ENCODE measurements around the gene BEND2.

The BEND2 gene

DNA sequence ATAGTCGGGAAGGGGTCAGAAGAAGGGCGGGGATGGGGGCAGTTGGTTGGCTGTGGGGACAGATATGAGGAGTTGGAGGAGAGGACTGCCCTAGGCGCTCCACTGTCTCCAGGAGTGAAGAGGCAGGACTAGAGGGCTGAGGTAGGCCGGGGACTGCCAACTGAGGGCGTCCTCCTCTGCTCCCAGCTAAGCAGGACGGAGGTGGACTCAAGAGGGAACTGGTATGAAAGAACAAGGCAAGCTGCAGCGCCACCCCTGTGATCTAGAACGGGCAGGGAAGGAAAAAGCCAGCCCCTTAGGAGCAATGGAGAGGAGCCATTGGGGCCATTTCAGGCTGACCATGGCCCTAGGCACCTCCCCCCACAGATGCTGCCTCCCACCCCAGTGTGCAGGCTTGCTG is 14.0 kb downstream of the BEND2 start:
- Histone ChIP-seq H3K27ac (ENCODE audit: low read depth, low read length) (no peak overlapping the region), H4K20me1 (ENCODE audit: low read depth, low read length) (no peaks in the 10 kb centered on the region), H3F3A (ENCODE audit: insufficient read depth) (no peaks in the 10 kb centered on the region), H3K79me2 (ENCODE audit: insufficient read depth, low read length) (no peaks in the 10 kb centered on the region), H3K4me3 (ENCODE audit: insufficient read depth, low read length, poor library complexity, severe bottlenecking) (no peak overlapping the region), H2AFZ (ENCODE audit: low read depth, low read length, severe bottlenecking) (no peak overlapping the region), H3K4me2 (ENCODE audit: low read depth, low read length, poor library complexity, severe bottlenecking) (no peak overlapping the region), H3K9me2 (replicated peaks; ENCODE audit: insufficient read depth, low read length) (no peaks in the 10 kb centered on the region), H3K27me3 (ENCODE audit: low read length) (no peaks in the 10 kb centered on the region), H3K9ac (ENCODE audit: low read length) (no peak overlapping the region), H3K36me3 (ENCODE audit: low read length) (no peaks in the 10 kb centered on the region), H3K9me3 (ENCODE audit: insufficient read depth, low read length) (no peaks in the 10 kb centered on the region)
- TF ChIP-seq, protein P1, sequence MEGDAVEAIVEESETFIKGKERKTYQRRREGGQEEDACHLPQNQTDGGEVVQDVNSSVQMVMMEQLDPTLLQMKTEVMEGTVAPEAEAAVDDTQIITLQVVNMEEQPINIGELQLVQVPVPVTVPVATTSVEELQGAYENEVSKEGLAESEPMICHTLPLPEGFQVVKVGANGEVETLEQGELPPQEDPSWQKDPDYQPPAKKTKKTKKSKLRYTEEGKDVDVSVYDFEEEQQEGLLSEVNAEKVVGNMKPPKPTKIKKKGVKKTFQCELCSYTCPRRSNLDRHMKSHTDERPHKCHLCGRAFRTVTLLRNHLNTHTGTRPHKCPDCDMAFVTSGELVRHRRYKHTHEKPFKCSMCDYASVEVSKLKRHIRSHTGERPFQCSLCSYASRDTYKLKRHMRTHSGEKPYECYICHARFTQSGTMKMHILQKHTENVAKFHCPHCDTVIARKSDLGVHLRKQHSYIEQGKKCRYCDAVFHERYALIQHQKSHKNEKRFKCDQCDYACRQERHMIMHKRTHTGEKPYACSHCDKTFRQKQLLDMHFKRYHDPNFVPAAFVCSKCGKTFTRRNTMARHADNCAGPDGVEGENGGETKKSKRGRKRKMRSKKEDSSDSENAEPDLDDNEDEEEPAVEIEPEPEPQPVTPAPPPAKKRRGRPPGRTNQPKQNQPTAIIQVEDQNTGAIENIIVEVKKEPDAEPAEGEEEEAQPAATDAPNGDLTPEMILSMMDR (IDR thresholded peaks at IDR 0.05; ENCODE audit: insufficient read depth, low read length, poor library complexity, severe bottlenecking), result no peak
- no peak for TF ChIP-seq EZH2phosphoT487 (conservative IDR thresholded peaks at IDR 0.05; ENCODE audit: low read length)

DNA sequence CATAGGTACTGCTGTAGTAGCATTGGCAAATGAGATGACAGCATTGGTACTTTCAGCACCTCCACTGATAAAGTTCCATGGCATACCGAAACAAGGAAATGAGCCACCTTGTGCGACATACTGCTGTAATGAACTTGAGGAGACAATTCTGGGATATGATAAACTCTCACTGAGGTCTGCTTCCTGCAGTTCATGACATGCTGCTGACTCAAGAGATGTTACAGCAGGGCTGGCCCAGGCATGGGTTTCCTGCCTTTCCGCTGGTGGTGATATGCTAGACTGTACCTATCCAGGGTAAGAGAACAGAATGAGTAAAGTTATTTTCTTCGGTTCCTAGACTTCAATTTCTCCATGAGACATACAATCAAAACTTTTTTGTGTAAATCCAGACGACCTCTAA is 17.1 kb downstream of the BEND2 start:
- H3F3A ChIP-seq (ENCODE audit: insufficient read depth), result no peaks in the 10 kb centered on the region
- no peaks in the 10 kb centered on the region for H3K36me3 ChIP-seq (ENCODE audit: low read length)
- no peak overlapping the region for H3K27ac ChIP-seq (ENCODE audit: low read depth, low read length)

DNA sequence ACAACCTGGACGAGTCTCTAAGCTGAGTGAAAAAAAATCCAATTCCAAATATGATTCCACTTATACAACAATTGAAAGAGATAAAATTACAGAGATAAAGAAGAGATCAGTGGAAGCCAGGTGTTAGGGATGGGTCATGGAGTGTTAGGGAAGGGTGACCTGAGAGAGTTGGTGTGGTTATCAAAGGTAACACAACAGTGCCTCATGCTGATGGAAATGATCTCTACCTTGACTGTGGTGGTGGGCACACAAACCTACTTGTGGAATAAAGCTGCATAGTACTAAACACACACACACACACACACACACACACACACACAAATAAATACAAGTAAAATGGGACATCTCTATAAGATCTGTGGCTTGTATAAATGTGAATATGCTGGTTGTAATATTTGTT is 26.0 kb downstream of the BEND2 start:
- no peaks in the 10 kb centered on the region for H3F3A ChIP-seq (ENCODE audit: insufficient read depth)
- no peak overlapping the region for H3K4me2 ChIP-seq (ENCODE audit: low read depth, low read length, poor library complexity, severe bottlenecking)
- H3K4me3 ChIP-seq (ENCODE audit: insufficient read depth, low read length, poor library complexity, severe bottlenecking), result no peak overlapping the region
- H3K9me2 ChIP-seq (replicated peaks; ENCODE audit: insufficient read depth, low read length), result no peaks in the 10 kb centered on the region
- H3K9ac ChIP-seq (ENCODE audit: low read length), result no peak overlapping the region
- H3K27me3 ChIP-seq (ENCODE audit: low read length), result no peaks in the 10 kb centered on the region
- H3K27ac ChIP-seq (ENCODE audit: low read depth, low read length), result no peak overlapping the region
- no peaks in the 10 kb centered on the region for H3K79me2 ChIP-seq (ENCODE audit: insufficient read depth, low read length)
- H2AFZ ChIP-seq (ENCODE audit: low read depth, low read length, severe bottlenecking), result no peak overlapping the region
- no peaks in the 10 kb centered on the region for H4K20me1 ChIP-seq (ENCODE audit: low read depth, low read length)
- TF ChIP-seq, protein P1 (IDR thresholded peaks at IDR 0.05; ENCODE audit: insufficient read depth, low read length, poor library complexity, severe bottlenecking), result no peak
- no peak for TF ChIP-seq EZH2phosphoT487 (conservative IDR thresholded peaks at IDR 0.05; ENCODE audit: low read length)
- no peaks in the 10 kb centered on the region for H3K36me3 ChIP-seq (ENCODE audit: low read length)
- H3K9me3 ChIP-seq (ENCODE audit: insufficient read depth, low read length), result no peaks in the 10 kb centered on the region

More for the DNA sequence above, 17.1 kb downstream of the BEND2 start:
- Histone ChIP-seq H3K4me3 (ENCODE audit: insufficient read depth, low read length, poor library complexity, severe bottlenecking) (no peak overlapping the region), H3K9ac (ENCODE audit: low read length) (no peak overlapping the region), H3K27me3 (ENCODE audit: low read length) (no peaks in the 10 kb centered on the region), H3K9me2 (replicated peaks; ENCODE audit: insufficient read depth, low read length) (no peaks in the 10 kb centered on the region), H3K79me2 (ENCODE audit: insufficient read depth, low read length) (no peaks in the 10 kb centered on the region), H3K4me2 (ENCODE audit: low read depth, low read length, poor library complexity, severe bottlenecking) (no peak overlapping the region), H3K9me3 (ENCODE audit: insufficient read depth, low read length) (no peaks in the 10 kb centered on the region), H4K20me1 (ENCODE audit: low read depth, low read length) (no peaks in the 10 kb centered on the region), H2AFZ (ENCODE audit: low read depth, low read length, severe bottlenecking) (no peak overlapping the region)
- TF ChIP-seq EZH2phosphoT487 (conservative IDR thresholded peaks at IDR 0.05; ENCODE audit: low read length), result no peak
- TF ChIP-seq, protein P1 (IDR thresholded peaks at IDR 0.05; ENCODE audit: insufficient read depth, low read length, poor library complexity, severe bottlenecking), result no peak

All from SU-DHL-6 (cell line).